ENCODE data around the gene CLDN24.

Gene CLDN24

GRCh38 chr4:183272384-183272783 is 49.8 kb downstream of the CLDN24 start:
- DNase-seq = no peak

Measured in activated CD8-positive, alpha-beta memory T cell treated with anti-CD3 and anti-CD28 coated beads for 24 hours (primary cell).